ENCODE results near the gene PPP2R5E.

DNA sequence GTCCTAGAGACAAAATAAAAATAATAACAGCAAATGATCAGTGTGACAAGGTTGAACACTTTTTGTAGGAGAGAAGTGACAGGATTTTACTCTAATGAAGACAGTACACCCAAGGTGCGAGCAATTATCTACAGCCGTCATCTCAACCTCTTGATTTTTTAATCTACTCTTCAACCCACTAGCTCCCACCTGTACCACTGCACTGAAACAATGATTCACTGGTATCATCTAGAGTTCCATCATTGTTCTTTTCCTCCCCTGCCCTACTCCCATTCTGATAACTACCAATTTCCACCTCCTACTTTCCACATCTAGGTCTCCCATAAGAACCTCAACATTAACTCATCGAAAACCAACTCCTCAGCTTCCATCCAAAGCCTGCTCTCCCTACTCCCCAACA lies 99.8 kb downstream of the PPP2R5E start:
- TF ChIP-seq EZH2 (IDR thresholded peaks at IDR 0.05; ENCODE audit: borderline replicate concordance), result no peak
- no peak for TF ChIP-seq CTCF (IDR thresholded peaks at IDR 0.05; ENCODE audit: poor library complexity)
